PC-3 (cell line): ENCODE data around the gene RAD51D. TPM values are rescaled to one million over a fixed set of nuclear protein-coding genes. Genes with fewer than 3 reads are reported as not detected.
"Not testable (repeated sequence)": the region's sequence is repeated elsewhere in the genome, so short reads cannot be mapped to it uniquely, and the experiment has no call there.

ENCODE experiments used
- ATAC-seq: fragments of 200-7000 bp; cut with Tn5 transposase; 2 replicates; pipeline ENCODE4 v1.9.1; 2020; ENCODE audit warnings: mild to moderate bottlenecking, moderate library complexity
- BruUV-seq: library from RNA; stranded (reverse); fragments of 400-500 nt; replicated peaks from 2 replicates; lab custom pipeline; 2021; lab: Mats Ljungman, UMichigan
- CTCF ChIA-PET: fragments of 300-600 bp; sonication (Branson Sonifier 250); formaldehyde crosslinking; loops from one replicate; lab custom pipeline; 2022; ENCODE audit warnings: antibody characterized with exemption; lab: Charles Lee
- POLR2A ChIA-PET: fragments of 300-600 bp; sonication (Branson Sonifier 250); formaldehyde crosslinking; loops from one replicate; lab custom pipeline; 2022; ENCODE audit warnings: antibody characterized with exemption; ENCODE audit not compliant: unreplicated experiment; lab: Charles Lee
- DNase-seq: peaks from one replicate; pipeline ENCODE4 v3.0.0-alpha.2; 2015
- H2AFZ ChIP-seq: fragments of 300-600 bp; sonication (generic); 2 replicates; pipeline ENCODE4 v1.6.0; 2016; ENCODE audit warnings: antibody characterized with exemption, low read length
- H3F3A ChIP-seq: fragments of 300-600 bp; sonication (generic); one replicate; pipeline ENCODE4 v1.6.0; 2017; ENCODE audit warnings: antibody characterized with exemption, low read length, control low read depth, mild to moderate bottlenecking; ENCODE audit not compliant: unreplicated experiment
- H3K27ac ChIP-seq: fragments of 300-600 bp; sonication (generic); 2 replicates; pipeline ENCODE4 v1.5.1; 2016; ENCODE audit warnings: mild to moderate bottlenecking, low read length
- H3K27me3 ChIP-seq: fragments of 300-600 bp; sonication (generic); 2 replicates; pipeline ENCODE4 v1.6.1; 2016; ENCODE audit warnings: low read length, mixed read lengths
- H3K36me3 ChIP-seq: fragments of 300-600 bp; sonication (generic); 2 replicates; pipeline ENCODE4 v1.6.1; 2016; ENCODE audit warnings: low read depth, mixed run types, low read length, mixed read lengths
- H3K4me1 ChIP-seq: fragments of 300-600 bp; sonication (generic); 2 replicates; pipeline ENCODE4 v1.5.1; 2016; ENCODE audit warnings: low read length; ENCODE audit not compliant: insufficient read depth
- H3K4me2 ChIP-seq: fragments of 300-600 bp; sonication (generic); 2 replicates; pipeline ENCODE4 v1.6.0; 2016; ENCODE audit warnings: low read length
- H3K4me3 ChIP-seq: fragments of 300-600 bp; sonication (generic); 2 replicates; pipeline ENCODE4 v1.5.1; 2016; ENCODE audit warnings: mild to moderate bottlenecking, low read length, mixed read lengths
- H3K79me2 ChIP-seq: fragments of 300-600 bp; sonication (generic); 2 replicates; pipeline ENCODE4 v1.6.1; 2017; ENCODE audit warnings: low read length, mixed read lengths
- H3K9ac ChIP-seq: fragments of 300-600 bp; sonication (generic); 2 replicates; pipeline ENCODE4 v1.6.0; 2016; ENCODE audit warnings: mild to moderate bottlenecking, low read length
- H3K9me2 ChIP-seq: fragments of 300-600 bp; sonication (generic); replicated peaks from 2 replicates; pipeline ENCODE4 v1.6.1; 2016; ENCODE audit warnings: mixed run types, low read length, mixed read lengths
- H3K9me3 ChIP-seq: fragments of 300-600 bp; sonication (generic); 2 replicates; pipeline ENCODE4 v1.6.1; 2016; ENCODE audit warnings: low read length, mixed read lengths
- H4K20me1 ChIP-seq: fragments of 300-600 bp; sonication (generic); 2 replicates; pipeline ENCODE4 v1.6.1; 2016; ENCODE audit warnings: low read length, mixed read lengths
- CTCF ChIP-seq: fragments of 300-600 bp; sonication (generic); conservative IDR thresholded peaks from 2 replicates; pipeline ENCODE4 v1.5.1; 2017; ENCODE audit warnings: antibody characterized with exemption, low read depth, mild to moderate bottlenecking, low read length
- EZH2 ChIP-seq: fragments of 300-600 bp; sonication (generic); IDR thresholded peaks from one replicate; pipeline ENCODE4 v1.6.1; 2017; ENCODE audit warnings: antibody characterized with exemption, mild to moderate bottlenecking, low read length; ENCODE audit not compliant: unreplicated experiment
- EZH2phosphoT487 ChIP-seq: fragments of 300-600 bp; sonication (generic); IDR thresholded peaks from 2 replicates; pipeline ENCODE4 v1.6.1; 2018; ENCODE audit warnings: mild to moderate bottlenecking, antibody characterized with exemption, low read length, borderline replicate concordance
- intact Hi-C: fragments of 100-400 bp; cut with micrococcal nuclease; formaldehyde crosslinking; loops from 2 replicates; pipeline ENCODE4 v1.9.0; 2023
- total RNA-seq: library from RNA; depleted of rRNA; stranded (reverse); fragments of >200 nt; gene quantifications from 2 replicates; pipeline ENCODE4 v1.2.3, GENCODE V29; 2014

RAD51D gene
- total RNA-seq, 1 experiment from 2014 or later: 10.7 TPM

- Histone ChIP-seq H3K4me3 (peak overlapping the region; percentile 87; the same call in 1 of the 2 replicates), H3F3A (no peaks in the 10 kb centered on the region), H3K4me1 (peaks cover 17% of the 10 kb centered on the region), H3K36me3 (no peaks in the 10 kb centered on the region), H4K20me1 (no peaks in the 10 kb centered on the region), H3K4me2 (peak overlapping the region; percentile 95), H3K27me3 (no peaks in the 10 kb centered on the region), H2AFZ (no peak overlapping the region), H3K27ac (no peak overlapping the region), H3K9me2 (no peaks in the 10 kb centered on the region), H3K79me2 (peaks cover 40% of the 10 kb centered on the region), H3K9ac (no peak overlapping the region), H3K9me3 (no peaks in the 10 kb centered on the region)
- intact Hi-C loops: loop anchor here (2.0 to 5.0 kb wide), 3 partner anchors 119 to 696 kb away; partner anchors contain the start of gene LIG3
- DNase-seq: peak; percentile 50
- peak; percentile 44 for ATAC-seq
- POLR2A ChIA-PET: no interaction called here
- no TSS peak for BruUV-seq
- CTCF ChIA-PET: interaction anchor here (0.5 kb wide), 1 partner anchor 190 kb away, joined by 3 read pairs; no protein-coding TSS in a partner anchor
- TF ChIP-seq EZH2: no peak
- peak; percentile 65 for TF ChIP-seq CTCF
Observed at GRCh38 chr17:35117984-35118383, 1.7 kb downstream of the RAD51D start.

GRCh38 chr17:35116845-35117244 lies 2.8 kb downstream of the RAD51D start:
- intact Hi-C loops: loop anchor here (5.0 kb wide), 2 partner anchors 135 to 695 kb away; partner anchors contain the start of gene LIG3
- POLR2A ChIA-PET: no interaction called here
- no peak overlapping the region for H3K27ac ChIP-seq

GRCh38 chr17:35110791-35111190 lies 8.9 kb downstream of the RAD51D start:
- DNase-seq, CTCF ChIA-PET, BruUV-seq, H2AFZ ChIP-seq, H3K9me3 ChIP-seq, H3K9me2 ChIP-seq, POLR2A ChIA-PET, ATAC-seq, intact Hi-C loops, H3F3A ChIP-seq, H3K27me3 ChIP-seq, H3K36me3 ChIP-seq, H3K4me1 ChIP-seq, H3K4me2 ChIP-seq, H3K4me3 ChIP-seq, H3K9ac ChIP-seq, H4K20me1 ChIP-seq, H3K27ac ChIP-seq: not testable (repeated sequence)
- H3K79me2 ChIP-seq: peaks cover 17% of the 10 kb centered on the region

More at GRCh38 chr17:35116845-35117244, 2.8 kb downstream of the RAD51D start:
- H3K9ac ChIP-seq: no peak overlapping the region
- CTCF ChIA-PET: no interaction called here
- ATAC-seq (no peak), DNase-seq (no peak)
- no peaks in the 10 kb centered on the region for H3F3A ChIP-seq
- H3K9me2 ChIP-seq: no peaks in the 10 kb centered on the region
- H3K79me2 ChIP-seq: peaks cover 45% of the 10 kb centered on the region
- no peaks in the 10 kb centered on the region for H4K20me1 ChIP-seq
- H2AFZ ChIP-seq: no peak overlapping the region
- no TSS peak for BruUV-seq
- H3K9me3 ChIP-seq: no peaks in the 10 kb centered on the region
- no peaks in the 10 kb centered on the region for H3K36me3 ChIP-seq
- no peak overlapping the region for H3K4me2 ChIP-seq
- no peak for TF ChIP-seq CTCF
- TF ChIP-seq EZH2phosphoT487: no peak
- TF ChIP-seq EZH2: no peak
- H3K4me1 ChIP-seq: peaks cover 17% of the 10 kb centered on the region
- H3K4me3 ChIP-seq: no peak overlapping the region
- H3K27me3 ChIP-seq: no peaks in the 10 kb centered on the region
